Ascending aorta (tissue), 2 donors: ENCODE measurements around the gene PAFAH2. TPM values are rescaled to one million over a fixed set of nuclear protein-coding genes. Genes with fewer than 3 reads are reported as not detected.

ENCODE experiments used
- DNase-seq, 2 donors: peaks; one replicate each; pipeline ENCODE4 v3.0.0-alpha.2; 2019; ENCODE audit warnings: low spot score in 2 of 2
- H3K27ac ChIP-seq, 2 donors: fragments of 200-600 bp; sonication (generic); one replicate each; pipeline ENCODE4 v1.5.1; 2016 to 2017; ENCODE audit warnings: mild to moderate bottlenecking in 1 of 2
- H3K27me3 ChIP-seq: fragments of 200-600 bp; sonication (generic); one replicate; pipeline ENCODE4 v1.5.1; 2017
- H3K36me3 ChIP-seq, 2 donors: fragments of 200-600 bp; sonication (generic); one replicate each; pipeline ENCODE4 v1.5.1; 2016
- H3K4me1 ChIP-seq, 2 donors: fragments of 200-600 bp; sonication (generic); one replicate each; pipeline ENCODE4 v1.5.1; 2016 to 2017; ENCODE audit warnings: mild to moderate bottlenecking in 1 of 2
- H3K4me3 ChIP-seq, 2 donors: fragments of 200-600 bp; sonication (generic); one replicate each; pipeline ENCODE4 v1.5.1; 2016 to 2017; ENCODE audit warnings: mild to moderate bottlenecking in 1 of 2
- H3K9me3 ChIP-seq, 2 donors: fragments of 200-600 bp; sonication (generic); one replicate each; pipeline ENCODE4 v1.5.1; 2016
- intact Hi-C: fragments of 100-400 bp; cut with DNase I; formaldehyde crosslinking; loops from one replicate; pipeline ENCODE4 v1.15.1; 2023
- total RNA-seq: library from RNA; depleted of rRNA; stranded (reverse); fragments of >200 nt; gene quantifications from one replicate; pipeline ENCODE4 v1.1.0, GENCODE V29; 2016
- TF ChIP-seq, protein P1 (sequence below), 3 experiments: fragments of 200-600 bp in 2 of 3; fragments of 450-650 bp in 1 of 3; sonication (generic) in 2 of 3; IDR thresholded peaks; one replicate each; pipeline ENCODE4 v1.5.1; 2016 to 2019; ENCODE audit warnings: antibody characterized with exemption in 3 of 3, mild to moderate bottlenecking in 1 of 3, moderate library complexity in 1 of 3

Gene PAFAH2
- total RNA-seq, 1 donor from 2014 or later = 1.3 TPM

DNA sequence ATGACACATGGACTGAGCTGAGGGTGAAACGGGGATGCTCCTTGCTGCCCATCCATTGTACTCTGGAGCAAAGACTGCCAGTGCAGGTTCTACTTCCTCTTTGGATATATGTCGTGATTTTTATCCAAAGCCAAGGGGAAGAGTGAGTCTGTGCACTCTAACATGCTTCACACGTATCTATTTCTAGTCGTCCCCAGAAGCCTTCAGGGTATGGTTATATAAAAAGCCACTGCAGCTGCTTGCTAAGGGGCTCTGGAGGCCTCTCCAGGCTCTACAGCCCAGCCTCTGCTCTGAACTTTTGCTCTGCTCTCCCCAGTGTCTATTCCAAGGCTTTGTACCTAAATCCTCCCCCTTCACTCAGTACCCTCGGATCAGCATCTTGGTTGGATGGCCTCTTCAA, 20.1 kb downstream of the PAFAH2 start:
- Histone ChIP-seq H3K27me3 (no peaks in the 10 kb centered on the region), H3K36me3 (peaks cover 42 to 83% of the 10 kb centered on the region in 2 donors), H3K4me1 (no peaks in the 10 kb centered on the region), H3K4me3 (no peak overlapping the region), H3K9me3 (no peaks in the 10 kb centered on the region), H3K27ac (no peak overlapping the region)
- TF ChIP-seq, protein P1, sequence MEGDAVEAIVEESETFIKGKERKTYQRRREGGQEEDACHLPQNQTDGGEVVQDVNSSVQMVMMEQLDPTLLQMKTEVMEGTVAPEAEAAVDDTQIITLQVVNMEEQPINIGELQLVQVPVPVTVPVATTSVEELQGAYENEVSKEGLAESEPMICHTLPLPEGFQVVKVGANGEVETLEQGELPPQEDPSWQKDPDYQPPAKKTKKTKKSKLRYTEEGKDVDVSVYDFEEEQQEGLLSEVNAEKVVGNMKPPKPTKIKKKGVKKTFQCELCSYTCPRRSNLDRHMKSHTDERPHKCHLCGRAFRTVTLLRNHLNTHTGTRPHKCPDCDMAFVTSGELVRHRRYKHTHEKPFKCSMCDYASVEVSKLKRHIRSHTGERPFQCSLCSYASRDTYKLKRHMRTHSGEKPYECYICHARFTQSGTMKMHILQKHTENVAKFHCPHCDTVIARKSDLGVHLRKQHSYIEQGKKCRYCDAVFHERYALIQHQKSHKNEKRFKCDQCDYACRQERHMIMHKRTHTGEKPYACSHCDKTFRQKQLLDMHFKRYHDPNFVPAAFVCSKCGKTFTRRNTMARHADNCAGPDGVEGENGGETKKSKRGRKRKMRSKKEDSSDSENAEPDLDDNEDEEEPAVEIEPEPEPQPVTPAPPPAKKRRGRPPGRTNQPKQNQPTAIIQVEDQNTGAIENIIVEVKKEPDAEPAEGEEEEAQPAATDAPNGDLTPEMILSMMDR (IDR thresholded peaks at IDR 0.05) = no peak
- intact Hi-C loops = no loop called here
- no peak for DNase-seq

- H3K4me3 ChIP-seq = no peak overlapping the region
- no peak overlapping the region for H3K27ac ChIP-seq
- intact Hi-C loops = no loop called here
- no peaks in the 10 kb centered on the region for H3K4me1 ChIP-seq
- TF ChIP-seq, protein P1 (IDR thresholded peaks at IDR 0.05) = no peak
- H3K9me3 ChIP-seq = no peaks in the 10 kb centered on the region
- H3K36me3 ChIP-seq = peaks cover 38 to 78% of the 10 kb centered on the region in 2 donors
- no peak for DNase-seq
- H3K27me3 ChIP-seq = no peaks in the 10 kb centered on the region
These were observed 24.1 kb downstream of the PAFAH2 start for GRCh38 chr1:25973610-25974321.

DNA sequence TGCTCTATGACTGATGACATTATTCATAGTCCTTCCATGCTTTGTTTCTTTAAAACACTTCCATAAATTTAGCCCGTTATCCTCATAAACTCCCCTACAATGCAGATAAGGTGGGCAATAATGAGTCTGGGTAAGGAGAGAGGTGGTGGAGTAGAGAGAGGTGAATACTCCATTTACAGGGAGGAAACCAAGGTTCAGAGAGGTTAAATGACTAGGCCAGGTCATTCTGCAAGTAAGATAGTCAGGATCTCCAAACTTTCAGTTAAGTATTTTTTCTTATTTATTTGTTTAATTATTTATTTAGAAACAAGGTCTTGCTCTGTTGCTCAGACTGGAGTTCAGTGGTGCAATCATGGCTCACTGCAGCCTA, 26.1 kb downstream of the PAFAH2 start:
- Histone ChIP-seq H3K36me3 (peaks cover 51 to 82% of the 10 kb centered on the region in 2 donors), H3K27ac (no peak overlapping the region)
- intact Hi-C loops = no loop called here

GRCh38 chr1:25971066-25971810, 26.6 kb downstream of the PAFAH2 start:
- H3K27me3 ChIP-seq = no peaks in the 10 kb centered on the region
- no peak overlapping the region for H3K27ac ChIP-seq
- TF ChIP-seq, protein P1 (IDR thresholded peaks at IDR 0.05) = no peak
- no peak overlapping the region for H3K4me3 ChIP-seq
- no peaks in the 10 kb centered on the region for H3K4me1 ChIP-seq
- peaks cover 49 to 80% of the 10 kb centered on the region in 2 donors for H3K36me3 ChIP-seq
- DNase-seq = no peak
- no peaks in the 10 kb centered on the region for H3K9me3 ChIP-seq
- intact Hi-C loops = no loop called here

More for the DNA sequence above, 26.1 kb downstream of the PAFAH2 start:
- DNase-seq = no peak
- TF ChIP-seq, protein P1 (IDR thresholded peaks at IDR 0.05) = no peak
- Histone ChIP-seq H3K27me3 (no peaks in the 10 kb centered on the region), H3K9me3 (no peaks in the 10 kb centered on the region), H3K4me3 (no peak overlapping the region), H3K4me1 (no peaks in the 10 kb centered on the region)

DNA sequence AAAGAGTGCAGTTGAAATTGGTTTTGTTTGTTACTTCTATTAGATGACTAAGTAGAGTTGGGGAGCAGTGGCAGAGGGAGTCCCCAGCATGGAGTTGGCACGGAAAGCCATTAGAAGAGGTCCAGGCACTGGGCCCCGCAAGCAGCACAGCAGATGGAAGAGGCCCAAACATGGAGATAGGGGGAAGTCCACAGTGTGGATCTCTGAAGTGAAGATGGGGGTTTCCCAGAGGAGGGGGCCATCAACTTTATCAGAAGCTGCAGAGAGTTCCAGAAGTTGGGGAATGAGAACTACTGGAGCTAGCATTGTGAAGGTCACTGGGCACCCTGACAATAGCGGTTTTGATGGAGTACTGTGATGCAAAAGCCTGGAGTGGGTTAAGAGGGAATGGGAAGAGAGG, 30.6 kb downstream of the PAFAH2 start:
- no peaks in the 10 kb centered on the region for H3K9me3 ChIP-seq
- no peak for DNase-seq
- H3K36me3 ChIP-seq = peaks cover 41 to 51% of the 10 kb centered on the region in 2 donors
- H3K4me1 ChIP-seq = no peaks in the 10 kb centered on the region
- intact Hi-C loops = no loop called here
- H3K4me3 ChIP-seq = no peak overlapping the region
- H3K27ac ChIP-seq = no peak overlapping the region
- TF ChIP-seq, protein P1 (IDR thresholded peaks at IDR 0.05) = no peak
- H3K27me3 ChIP-seq = no peaks in the 10 kb centered on the region
